ENCODE results near the gene ZNF577.

- TF ChIP-seq CTCF (IDR thresholded peaks at IDR 0.05; ENCODE audit: extremely low read depth in 1 of 2, insufficient read depth in 1 of 2, low read depth in 1 of 2, low read length in 2 of 2) = no peak
- no peak for TF ChIP-seq POLR2AphosphoS5 (IDR thresholded peaks at IDR 0.05; ENCODE audit: insufficient read depth, low read depth, low read length)
These were observed 14.7 kb downstream of the ZNF577 start for GRCh38 chr19:51873097-51873496.

All from endothelial cell of umbilical vein (primary cell).